ENCODE measurements around the gene MKLN1.

The MKLN1 gene

GRCh38 chr7:131467788-131468187, 140.1 kb downstream of the MKLN1 start:
- H3K4me3 ChIP-seq (replicated peaks; ENCODE audit: low read depth, low read length) = no peak overlapping the region
- DNase-seq (ENCODE audit: low read depth) = no peak
- TF ChIP-seq CTCF (IDR thresholded peaks at IDR 0.05; ENCODE audit: low read length, missing control alignments) = no peak

- H3K4me3 ChIP-seq (replicated peaks; ENCODE audit: low read depth, low read length) = no peak overlapping the region
- no peak for DNase-seq (ENCODE audit: low read depth)
- no peak for TF ChIP-seq CTCF (IDR thresholded peaks at IDR 0.05; ENCODE audit: low read length, missing control alignments)
Measured at GRCh38 chr7:131471250-131472004, 143.8 kb downstream of the MKLN1 start.

- no peak for TF ChIP-seq CTCF (IDR thresholded peaks at IDR 0.05; ENCODE audit: low read length, missing control alignments)
- DNase-seq (ENCODE audit: low read depth) = no peak
- H3K4me3 ChIP-seq (replicated peaks; ENCODE audit: low read depth, low read length) = no peak overlapping the region
Measured at GRCh38 chr7:131476740-131477139, 149.1 kb downstream of the MKLN1 start.

GRCh38 chr7:131480384-131481315, 153.0 kb downstream of the MKLN1 start:
- no peak for TF ChIP-seq CTCF (IDR thresholded peaks at IDR 0.05; ENCODE audit: low read length, missing control alignments)
- no peak overlapping the region for H3K4me3 ChIP-seq (replicated peaks; ENCODE audit: low read depth, low read length)
- peak; percentile 73 for DNase-seq (ENCODE audit: low read depth)

GRCh38 chr7:131482800-131483199, 155.1 kb downstream of the MKLN1 start:
- TF ChIP-seq CTCF (IDR thresholded peaks at IDR 0.05; ENCODE audit: low read length, missing control alignments) = no peak
- DNase-seq (ENCODE audit: low read depth) = no peak
- no peak overlapping the region for H3K4me3 ChIP-seq (replicated peaks; ENCODE audit: low read depth, low read length)

GRCh38 chr7:131483586-131483985, 155.9 kb downstream of the MKLN1 start:
- TF ChIP-seq CTCF (IDR thresholded peaks at IDR 0.05; ENCODE audit: low read length, missing control alignments) = no peak
- no peak overlapping the region for H3K4me3 ChIP-seq (replicated peaks; ENCODE audit: low read depth, low read length)

More at GRCh38 chr7:131483586-131483985, 155.9 kb downstream of the MKLN1 start:
- no peak for DNase-seq (ENCODE audit: low read depth)
